H9 (cell line): ENCODE results near the gene KCND1. TPM values are rescaled to one million over a fixed set of nuclear protein-coding genes. Genes with fewer than 3 reads are reported as not detected.

Experiments
- DNase-seq: peaks from one replicate; pipeline ENCODE4 v3.0.0-alpha.2; 2017
- H2AFZ ChIP-seq: one replicate; pipeline ENCODE4 v1.6.1; 2013; ENCODE audit warnings: mild to moderate bottlenecking, low read length, control low read depth, moderate library complexity
- H2AK5ac ChIP-seq: 2 replicates; pipeline ENCODE4 v1.6.1; 2013; ENCODE audit warnings: low read length, control low read depth, mixed read lengths; ENCODE audit not compliant: insufficient read length
- H2BK120ac ChIP-seq: one replicate; pipeline ENCODE4 v1.6.1; 2013; ENCODE audit warnings: low read depth, mild to moderate bottlenecking, low read length, control low read depth, inconsistent platforms; ENCODE audit not compliant: poor library complexity, severe bottlenecking
- H2BK12ac ChIP-seq: 2 replicates; pipeline ENCODE4 v1.6.1; 2013; ENCODE audit warnings: low read length, control low read depth, mixed read lengths, low read depth; ENCODE audit not compliant: insufficient read length
- H2BK15ac ChIP-seq: 2 replicates; pipeline ENCODE4 v1.6.1; 2013; ENCODE audit warnings: low read depth, low read length, control low read depth
- H2BK20ac ChIP-seq: one replicate; pipeline ENCODE4 v1.6.1; 2013; ENCODE audit warnings: low read depth, mild to moderate bottlenecking, low read length, control low read depth, inconsistent platforms; ENCODE audit not compliant: poor library complexity, severe bottlenecking
- H2BK5ac ChIP-seq: 2 replicates; pipeline ENCODE4 v1.6.1; 2013; ENCODE audit warnings: low read length, control low read depth, mixed read lengths; ENCODE audit not compliant: insufficient read length
- H3K14ac ChIP-seq: 2 replicates; pipeline ENCODE4 v1.6.1; 2013; ENCODE audit warnings: low read length, control low read depth; ENCODE audit not compliant: insufficient read depth
- H3K18ac ChIP-seq: 2 replicates; pipeline ENCODE4 v1.6.1; 2013; ENCODE audit warnings: low read depth, mild to moderate bottlenecking, mixed read lengths, low read length, control low read depth; ENCODE audit not compliant: insufficient read length
- H3K23ac ChIP-seq: 2 replicates; pipeline ENCODE4 v1.6.1; 2013; ENCODE audit warnings: low read length, control low read depth, mixed read lengths, low read depth; ENCODE audit not compliant: insufficient read length
- H3K23me2 ChIP-seq: 2 replicates; pipeline ENCODE4 v1.6.1; 2013; ENCODE audit warnings: low read depth, mild to moderate bottlenecking, mixed read lengths, low read length, control low read depth; ENCODE audit not compliant: insufficient read length, poor library complexity, severe bottlenecking
- H3K27ac ChIP-seq: 2 replicates; pipeline ENCODE4 v1.5.1; 2013; ENCODE audit warnings: low read length, control low read depth, mixed read lengths, low read depth; ENCODE audit not compliant: insufficient read length
- H3K27me3 ChIP-seq: 2 replicates; pipeline ENCODE4 v1.6.1; 2013; ENCODE audit warnings: low read length, control low read depth, inconsistent platforms; ENCODE audit not compliant: insufficient read depth
- H3K4ac ChIP-seq: 2 replicates; pipeline ENCODE4 v1.6.1; 2013; ENCODE audit warnings: low read depth, mild to moderate bottlenecking, control low read depth, inconsistent platforms, low read length, moderate library complexity
- H3K4me1 ChIP-seq: 2 replicates; pipeline ENCODE4 v1.6.1; 2013; ENCODE audit warnings: low read length, control low read depth, inconsistent platforms; ENCODE audit not compliant: insufficient read depth
- H3K4me2 ChIP-seq: 2 replicates; pipeline ENCODE4 v1.6.1; 2013; ENCODE audit warnings: low read length, control low read depth, mixed read lengths; ENCODE audit not compliant: insufficient read length, insufficient read depth
- H3K56ac ChIP-seq: 2 replicates; pipeline ENCODE4 v1.6.1; 2013; ENCODE audit warnings: low read depth, mild to moderate bottlenecking, mixed read lengths, low read length, control low read depth; ENCODE audit not compliant: insufficient read length
- H3K79me1 ChIP-seq: 2 replicates; pipeline ENCODE4 v1.6.1; 2013; ENCODE audit warnings: low read depth, mild to moderate bottlenecking, moderate library complexity, low read length, control low read depth, inconsistent platforms; ENCODE audit not compliant: insufficient read depth, poor library complexity, severe bottlenecking
- H3K79me2 ChIP-seq: 2 replicates; pipeline ENCODE4 v1.6.1; 2013; ENCODE audit warnings: low read length, control low read depth, inconsistent platforms; ENCODE audit not compliant: insufficient read depth
- H3K9ac ChIP-seq: 2 replicates; pipeline ENCODE4 v1.6.1; 2013; ENCODE audit warnings: low read length, control low read depth, mixed read lengths; ENCODE audit not compliant: insufficient read length; ENCODE audit errors: extremely low read depth
- H3K9me3 ChIP-seq: one replicate; pipeline ENCODE4 v1.6.1; 2013; ENCODE audit warnings: low read depth, low read length, inconsistent platforms; ENCODE audit not compliant: control insufficient read depth
- H3T11ph ChIP-seq: one replicate; pipeline ENCODE4 v1.6.1; 2013; ENCODE audit warnings: mild to moderate bottlenecking, low read length, control low read depth, inconsistent platforms
- H4K20me1 ChIP-seq: one replicate; pipeline ENCODE4 v1.6.1; 2013; ENCODE audit not compliant: control insufficient read depth, insufficient read length, insufficient read depth
- H4K5ac ChIP-seq: 2 replicates; pipeline ENCODE4 v1.6.1; 2013; ENCODE audit warnings: low read depth, mild to moderate bottlenecking, mixed read lengths, low read length, control low read depth; ENCODE audit not compliant: insufficient read length
- H4K8ac ChIP-seq: replicated peaks from 2 replicates; pipeline ENCODE4 v1.6.1; 2013; ENCODE audit warnings: low read length, control low read depth, mixed read lengths, low read depth; ENCODE audit not compliant: insufficient read length
- H4K91ac ChIP-seq: 2 replicates; pipeline ENCODE4 v1.6.1; 2013; ENCODE audit warnings: low read depth, mild to moderate bottlenecking, moderate library complexity, mixed read lengths, low read length, control low read depth; ENCODE audit not compliant: insufficient read length
- H3K27ac Mint-ChIP-seq, 3 experiments: 2 replicates in 2 of 3; 3 replicates in 1 of 3; pipeline ENCODE4 v1.8.0; 2020 to 2021; ENCODE audit warnings: mixed read lengths in 3 of 3, mild to moderate bottlenecking in 1 of 3, moderate library complexity in 1 of 3
- H3K27me3 Mint-ChIP-seq: 2 replicates; pipeline ENCODE4 v1.8.0; 2021; ENCODE audit warnings: low read depth, mild to moderate bottlenecking, moderate library complexity, mixed read lengths
- H3K36me3 Mint-ChIP-seq, 3 experiments: 2 replicates in 2 of 3; 3 replicates in 1 of 3; pipeline ENCODE4 v1.8.0; 2020 to 2021; ENCODE audit warnings: low read depth in 3 of 3, mixed read lengths in 3 of 3; ENCODE audit not compliant: insufficient read depth in 1 of 3
- H3K4me1 Mint-ChIP-seq, 2 experiments: 2 replicates each; pipeline ENCODE4 v1.8.0; 2020; ENCODE audit warnings: mixed read lengths in 2 of 2
- H3K4me3 Mint-ChIP-seq, 2 experiments: 2 replicates in 1 of 2; 3 replicates in 1 of 2; pipeline ENCODE4 v1.8.0; 2020 to 2021; ENCODE audit warnings: mild to moderate bottlenecking in 2 of 2, mixed read lengths in 2 of 2, moderate library complexity in 1 of 2
- H3K9me3 Mint-ChIP-seq, 2 experiments: 2 replicates in 1 of 2; 3 replicates in 1 of 2; pipeline ENCODE4 v1.8.0; 2020; ENCODE audit warnings: mild to moderate bottlenecking in 2 of 2, mixed read lengths in 2 of 2, moderate library complexity in 1 of 2
- CTCF ChIP-seq: fragments of 200-600 bp; sonication (generic); conservative IDR thresholded peaks from 3 replicates; pipeline ENCODE4 v1.8.0; 2021; ENCODE audit warnings: antibody characterized with exemption, mild to moderate bottlenecking
- WGBS: extraction: QIAGEN DNeasy Blood & Tissue Kit; methylation state at CpG from one replicate; pipeline ENCODE4 v1.1.7; 2013; ENCODE audit warnings: missing lambda C conversion rate, low lambda C conversion rate, mixed read lengths; ENCODE audit not compliant: insufficient read length; ENCODE audit errors: extremely low coverage; 5-methylcytosine and 5-hydroxymethylcytosine counted together
- total RNA-seq: library from RNA; stranded (reverse); gene quantifications from 2 replicates; pipeline ENCODE4 v1.2.1, GENCODE V29; 2021

Gene KCND1
- total RNA-seq, 1 experiment from 2014 or later: 5.7 TPM

GRCh38 chrX:48942895-48943294 is 28.7 kb downstream of the KCND1 start:
- no peak for TF ChIP-seq CTCF
- Histone ChIP-seq H2BK120ac (no peak overlapping the region), H3K27me3 (no peaks in the 10 kb centered on the region), H2BK12ac (no peak overlapping the region), H2BK15ac (no peak overlapping the region), H3K23ac (no peak overlapping the region), H3K79me1 (peaks cover 6% of the 10 kb centered on the region), H3K4me2 (no peak overlapping the region), H2AFZ (no peak overlapping the region), H2AK5ac (no peak overlapping the region), H3K4ac (no peak overlapping the region), H4K8ac (no peak overlapping the region), H3K4me1 (no peaks in the 10 kb centered on the region; the same call in 1 of the 2 replicates), H4K91ac (no peak overlapping the region), H2BK5ac (no peak overlapping the region), H3K27ac (no peak overlapping the region), H3K23me2 (no peaks in the 10 kb centered on the region), H3K14ac (no peak overlapping the region), H4K5ac (no peak overlapping the region), H3T11ph (no peak overlapping the region), H3K56ac (no peak overlapping the region), H3K79me2 (peaks cover 4% of the 10 kb centered on the region; the same call in 1 of the 2 replicates), H3K18ac (no peak overlapping the region), H3K9me3 (no peaks in the 10 kb centered on the region), H3K9ac (no peak overlapping the region), H2BK20ac (no peak overlapping the region), H4K20me1 (no peaks in the 10 kb centered on the region)
- peaks cover 26 to 50% (median 41%) of the 10 kb centered on the region in 3 experiments for H3K36me3 Mint-ChIP-seq
- peaks cover 1% of the 10 kb centered on the region; the same call in 1 of the 2 replicates for H3K27me3 Mint-ChIP-seq
- peaks cover 13 to 21% of the 10 kb centered on the region in 2 experiments for H3K4me1 Mint-ChIP-seq
- H3K4me3 Mint-ChIP-seq: no peak overlapping the region
- H3K27ac Mint-ChIP-seq: no peak overlapping the region
- peaks cover 64 to 77% of the 10 kb centered on the region in 2 experiments for H3K9me3 Mint-ChIP-seq
- DNase-seq: no peak
- WGBS: no CpG with 5 or more reads among the region's 2 CpGs
